Activated naive CD8-positive, alpha-beta T cell treated with anti-CD3 and anti-CD28 coated beads, Interleukin-2, amount 50 U/mL, for 16 hours (primary cell): ENCODE data around the gene EEF2K.
"Not testable (repeated sequence)": the region's sequence is repeated elsewhere in the genome, so short reads cannot be mapped to it uniquely, and the experiment has no call there.

Experiments used
- DNase-seq: peaks from one replicate; pipeline ENCODE4 v3.0.0-alpha.2; 2020; ENCODE audit warnings: low read depth, low spot score

The EEF2K gene

GRCh38 chr16:22189473-22190080 lies 16.5 kb upstream of the EEF2K start:
- DNase-seq = no peak

GRCh38 chr16:22190081-22190775 lies 15.8 kb upstream of the EEF2K start:
- DNase-seq = peak; percentile 75

- DNase-seq = peak; percentile 100
Measured at GRCh38 chr16:22190776-22191531, 15.1 kb upstream of the EEF2K start.

GRCh38 chr16:22191532-22192260 lies 14.4 kb upstream of the EEF2K start:
- DNase-seq = no peak

GRCh38 chr16:22192261-22193062 lies 13.6 kb upstream of the EEF2K start:
- peak; percentile 7 for DNase-seq

GRCh38 chr16:22193063-22193411 lies 13.0 kb upstream of the EEF2K start:
- DNase-seq = no peak

GRCh38 chr16:22194707-22195444 lies 11.2 kb upstream of the EEF2K start:
- no peak for DNase-seq

- DNase-seq = no peak
Measured at GRCh38 chr16:22195445-22195694, 10.7 kb upstream of the EEF2K start.

- peak; percentile 75 for DNase-seq
Measured at GRCh38 chr16:22195695-22196558, 10.2 kb upstream of the EEF2K start.

GRCh38 chr16:22196559-22197168 lies 9.4 kb upstream of the EEF2K start:
- DNase-seq = not testable (repeated sequence)

- DNase-seq = no peak
Measured at GRCh38 chr16:22198547-22199293, 7.4 kb upstream of the EEF2K start.

GRCh38 chr16:22202261-22202637 lies 3.8 kb upstream of the EEF2K start:
- no peak for DNase-seq

- DNase-seq = no peak
Measured at GRCh38 chr16:22203091-22203490, 3.0 kb upstream of the EEF2K start.

GRCh38 chr16:22204091-22204655 lies 1.9 kb upstream of the EEF2K start:
- no peak for DNase-seq

GRCh38 chr16:22205577-22206012 lies 483 bp upstream of the EEF2K start:
- DNase-seq = no peak

GRCh38 chr16:22206842-22207714 lies 1.0 kb downstream of the EEF2K start:
- peak; percentile 51 for DNase-seq

- no peak for DNase-seq
Measured at GRCh38 chr16:22207715-22208360, 1.8 kb downstream of the EEF2K start.
